GM23338 (cell line): ENCODE measurements around the gene GTF2F1. TPM values are rescaled to one million over a fixed set of nuclear protein-coding genes. Genes with fewer than 3 reads are reported as not detected.

Experiments used
- ATAC-seq: fragments of 200-7000 bp; cut with Tn5 transposase; 3 replicates; pipeline ENCODE4 v1.9.1; 2020
- DNase-seq: peaks from one replicate; pipeline ENCODE4 v3.0.0-alpha.2; 2015; ENCODE audit warnings: low spot score
- H2AFZ ChIP-seq: fragments of 200-600 bp; sonication (generic); 2 replicates; pipeline ENCODE4 v1.8.0; 2016; ENCODE audit warnings: antibody characterized with exemption, mild to moderate bottlenecking, moderate library complexity
- H3F3A ChIP-seq: fragments of 200-600 bp; sonication (generic); replicated peaks from 2 replicates; pipeline ENCODE4 v1.8.0; 2017; ENCODE audit warnings: antibody characterized with exemption, mixed run types, low read depth
- H3K27ac ChIP-seq: fragments of 200-600 bp; sonication (generic); 2 replicates; pipeline ENCODE4 v1.6.1; 2016; ENCODE audit warnings: low read depth
- H3K27me3 ChIP-seq: fragments of 200-600 bp; sonication (generic); 2 replicates; pipeline ENCODE4 v1.8.0; 2016; ENCODE audit warnings: mild to moderate bottlenecking, mixed run types, moderate library complexity; ENCODE audit not compliant: insufficient read depth
- H3K36me3 ChIP-seq: fragments of 200-600 bp; sonication (generic); 2 replicates; pipeline ENCODE4 v1.8.0; 2016; ENCODE audit warnings: mild to moderate bottlenecking; ENCODE audit not compliant: insufficient read depth
- H3K4me1 ChIP-seq: fragments of 200-600 bp; sonication (generic); 2 replicates; pipeline ENCODE4 v1.8.0; 2016; ENCODE audit warnings: mild to moderate bottlenecking, moderate library complexity; ENCODE audit not compliant: insufficient read depth
- H3K4me2 ChIP-seq: fragments of 200-600 bp; sonication (generic); 2 replicates; pipeline ENCODE4 v1.7.1; 2017; ENCODE audit warnings: mixed run types
- H3K4me3 ChIP-seq: fragments of 200-600 bp; sonication (generic); 2 replicates; pipeline ENCODE4 v1.6.1; 2016; ENCODE audit warnings: mixed run types
- H3K79me2 ChIP-seq: fragments of 200-600 bp; sonication (generic); replicated peaks from 2 replicates; pipeline ENCODE4 v1.8.0; 2017; ENCODE audit warnings: mild to moderate bottlenecking; ENCODE audit not compliant: insufficient read depth
- H3K9me2 ChIP-seq: fragments of 200-600 bp; sonication (generic); 2 replicates; pipeline ENCODE4 v1.8.0; 2017; ENCODE audit not compliant: insufficient read depth
- H4K20me1 ChIP-seq: fragments of 200-600 bp; sonication (generic); replicated peaks from 2 replicates; pipeline ENCODE4 v1.8.0; 2017; ENCODE audit warnings: mild to moderate bottlenecking; ENCODE audit not compliant: insufficient read depth
- H3K27ac Mint-ChIP-seq: 2 replicates; pipeline ENCODE4 v1.8.0; 2020; ENCODE audit warnings: inconsistent platforms, mild to moderate bottlenecking, moderate library complexity, mixed read lengths
- H3K27me3 Mint-ChIP-seq: 3 replicates; pipeline ENCODE4 v1.8.0; 2022; ENCODE audit warnings: low read depth, mild to moderate bottlenecking, moderate library complexity, mixed read lengths, inconsistent platforms; ENCODE audit not compliant: insufficient read depth, poor library complexity
- H3K36me3 Mint-ChIP-seq: 3 replicates; pipeline ENCODE4 v1.8.0; 2021; ENCODE audit warnings: low read depth, mild to moderate bottlenecking, inconsistent platforms, moderate library complexity, mixed read lengths
- H3K4me1 Mint-ChIP-seq: 3 replicates; pipeline ENCODE4 v1.8.0; 2020; ENCODE audit warnings: mild to moderate bottlenecking, inconsistent platforms, mixed read lengths
- H3K4me3 Mint-ChIP-seq: 3 replicates; pipeline ENCODE4 v1.8.0; 2021; ENCODE audit warnings: moderate library complexity, mild to moderate bottlenecking, inconsistent platforms, mixed read lengths
- H3K9me3 Mint-ChIP-seq: 3 replicates; pipeline ENCODE4 v1.8.0; 2020; ENCODE audit warnings: moderate library complexity, mild to moderate bottlenecking, inconsistent platforms, mixed read lengths
- EZH2 ChIP-seq: fragments of 200-600 bp; sonication (generic); IDR thresholded peaks from one replicate; pipeline ENCODE4 v1.8.0; 2017; ENCODE audit warnings: antibody characterized with exemption, mild to moderate bottlenecking, low read depth; ENCODE audit not compliant: unreplicated experiment
- JUNB ChIP-seq: IDR thresholded peaks from one replicate; pipeline ENCODE4 v1.6.1; 2016; ENCODE audit warnings: antibody characterized with exemption; ENCODE audit not compliant: unreplicated experiment
- NANOG ChIP-seq: IDR thresholded peaks from 2 replicates; pipeline ENCODE4 v1.6.1; 2016; ENCODE audit warnings: antibody characterized with exemption, borderline replicate concordance
- POLR2AphosphoS5 ChIP-seq: IDR thresholded peaks from 2 replicates; pipeline ENCODE4 v1.6.1; 2016; ENCODE audit warnings: antibody characterized with exemption, low read depth
- ZNF114 ChIP-seq: fragments of 250-450 bp; sonication (Bioruptor Pico); IDR thresholded peaks from 2 replicates; pipeline ENCODE4 v1.5.0; 2020; ENCODE audit warnings: mild to moderate bottlenecking, moderate library complexity
- ZNF331 ChIP-seq: fragments of 250-450 bp; sonication (Bioruptor Pico); IDR thresholded peaks from 2 replicates; pipeline ENCODE4 v1.5.0; 2020; ENCODE audit warnings: low read depth, mild to moderate bottlenecking, moderate library complexity
- polyA plus RNA-seq: library from polyadenylated mRNA; unstranded; fragments of >200 nt; fragmentation: Nextera tagmentation; extraction: Ambion mirVana; gene quantifications from 2 replicates; pipeline ENCODE4 v1.2.1, GENCODE V29; 2016
- total RNA-seq: library from RNA; depleted of rRNA; stranded (reverse); fragments of >200 nt; shearing (Covaris generic); gene quantifications from 2 replicates; pipeline ENCODE4 v1.2.3, GENCODE V29; 2014
- TF ChIP-seq, protein P1 (sequence below): IDR thresholded peaks from 2 replicates; pipeline ENCODE4 v1.6.1; 2016; ENCODE audit warnings: antibody characterized with exemption
- TF ChIP-seq, protein P2 (sequence below): IDR thresholded peaks from one replicate; pipeline ENCODE4 v1.6.1; 2018; ENCODE audit warnings: antibody characterized with exemption; ENCODE audit not compliant: unreplicated experiment
- TF ChIP-seq, protein P3 (sequence below), 2 experiments: fragments of 200-600 bp in 1 of 2; sonication (generic) in 1 of 2; conservative IDR thresholded peaks; 2 replicates each; pipeline versions ENCODE4 v1.5.1 to v1.6.1; 2016 to 2017; ENCODE audit warnings: antibody characterized with exemption in 2 of 2, low read depth in 2 of 2, mild to moderate bottlenecking in 2 of 2, moderate library complexity in 1 of 2

The GTF2F1 gene
- total and polyA plus RNA-seq, 2 experiments from 2014 or later: 62.1 to 65.5 TPM

DNA sequence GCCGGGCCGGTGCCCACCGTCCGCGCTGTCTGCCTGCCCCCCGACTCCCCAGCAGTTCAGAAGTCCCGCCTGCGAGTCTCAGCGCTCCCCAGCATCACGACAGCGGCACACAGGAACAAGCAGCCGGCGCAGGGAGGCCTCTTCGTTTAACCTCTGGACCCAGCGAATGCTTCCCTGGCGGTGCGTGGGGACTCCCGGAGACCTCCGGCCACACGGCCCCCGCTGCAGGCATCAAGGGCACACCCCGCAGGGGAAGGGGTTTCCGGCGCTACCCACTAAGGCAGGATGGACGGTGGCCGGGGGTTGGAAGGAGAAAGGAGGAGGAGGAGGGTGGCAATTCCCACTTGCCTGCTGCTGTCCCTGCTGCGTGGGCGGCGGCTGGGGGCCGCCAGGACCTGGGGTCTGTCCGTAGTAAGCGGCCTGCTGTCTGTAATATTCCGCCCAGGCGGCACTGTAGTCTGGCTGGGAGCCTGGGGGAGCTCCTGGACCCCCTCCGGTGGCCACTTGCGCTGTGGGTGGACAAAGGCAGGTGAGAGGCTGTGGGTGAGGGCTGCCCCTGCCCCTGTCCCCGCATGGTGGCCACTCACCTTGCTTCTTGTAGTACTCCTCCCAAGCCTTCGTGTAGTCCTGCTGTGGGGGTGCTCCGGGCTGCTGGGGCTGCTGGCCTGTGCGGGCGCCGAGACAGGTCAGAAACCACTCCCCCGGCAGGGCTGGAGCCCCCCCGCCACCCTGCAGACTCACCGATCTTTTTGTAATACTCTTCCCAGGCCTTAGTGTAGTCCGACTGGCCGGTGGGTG, 22.0 kb upstream of the GTF2F1 start (continued):
- TF ChIP-seq, protein P1, sequence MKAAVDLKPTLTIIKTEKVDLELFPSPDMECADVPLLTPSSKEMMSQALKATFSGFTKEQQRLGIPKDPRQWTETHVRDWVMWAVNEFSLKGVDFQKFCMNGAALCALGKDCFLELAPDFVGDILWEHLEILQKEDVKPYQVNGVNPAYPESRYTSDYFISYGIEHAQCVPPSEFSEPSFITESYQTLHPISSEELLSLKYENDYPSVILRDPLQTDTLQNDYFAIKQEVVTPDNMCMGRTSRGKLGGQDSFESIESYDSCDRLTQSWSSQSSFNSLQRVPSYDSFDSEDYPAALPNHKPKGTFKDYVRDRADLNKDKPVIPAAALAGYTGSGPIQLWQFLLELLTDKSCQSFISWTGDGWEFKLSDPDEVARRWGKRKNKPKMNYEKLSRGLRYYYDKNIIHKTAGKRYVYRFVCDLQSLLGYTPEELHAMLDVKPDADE: no peak
- TF ChIP-seq ZNF331 (no peak), POLR2AphosphoS5 (no peak), EZH2 (no peak), NANOG (no peak), ZNF114 (CRISPR knock-in tag) (no peak)
- TF ChIP-seq, protein P2, sequence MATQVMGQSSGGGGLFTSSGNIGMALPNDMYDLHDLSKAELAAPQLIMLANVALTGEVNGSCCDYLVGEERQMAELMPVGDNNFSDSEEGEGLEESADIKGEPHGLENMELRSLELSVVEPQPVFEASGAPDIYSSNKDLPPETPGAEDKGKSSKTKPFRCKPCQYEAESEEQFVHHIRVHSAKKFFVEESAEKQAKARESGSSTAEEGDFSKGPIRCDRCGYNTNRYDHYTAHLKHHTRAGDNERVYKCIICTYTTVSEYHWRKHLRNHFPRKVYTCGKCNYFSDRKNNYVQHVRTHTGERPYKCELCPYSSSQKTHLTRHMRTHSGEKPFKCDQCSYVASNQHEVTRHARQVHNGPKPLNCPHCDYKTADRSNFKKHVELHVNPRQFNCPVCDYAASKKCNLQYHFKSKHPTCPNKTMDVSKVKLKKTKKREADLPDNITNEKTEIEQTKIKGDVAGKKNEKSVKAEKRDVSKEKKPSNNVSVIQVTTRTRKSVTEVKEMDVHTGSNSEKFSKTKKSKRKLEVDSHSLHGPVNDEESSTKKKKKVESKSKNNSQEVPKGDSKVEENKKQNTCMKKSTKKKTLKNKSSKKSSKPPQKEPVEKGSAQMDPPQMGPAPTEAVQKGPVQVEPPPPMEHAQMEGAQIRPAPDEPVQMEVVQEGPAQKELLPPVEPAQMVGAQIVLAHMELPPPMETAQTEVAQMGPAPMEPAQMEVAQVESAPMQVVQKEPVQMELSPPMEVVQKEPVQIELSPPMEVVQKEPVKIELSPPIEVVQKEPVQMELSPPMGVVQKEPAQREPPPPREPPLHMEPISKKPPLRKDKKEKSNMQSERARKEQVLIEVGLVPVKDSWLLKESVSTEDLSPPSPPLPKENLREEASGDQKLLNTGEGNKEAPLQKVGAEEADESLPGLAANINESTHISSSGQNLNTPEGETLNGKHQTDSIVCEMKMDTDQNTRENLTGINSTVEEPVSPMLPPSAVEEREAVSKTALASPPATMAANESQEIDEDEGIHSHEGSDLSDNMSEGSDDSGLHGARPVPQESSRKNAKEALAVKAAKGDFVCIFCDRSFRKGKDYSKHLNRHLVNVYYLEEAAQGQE: no peak

DNA sequence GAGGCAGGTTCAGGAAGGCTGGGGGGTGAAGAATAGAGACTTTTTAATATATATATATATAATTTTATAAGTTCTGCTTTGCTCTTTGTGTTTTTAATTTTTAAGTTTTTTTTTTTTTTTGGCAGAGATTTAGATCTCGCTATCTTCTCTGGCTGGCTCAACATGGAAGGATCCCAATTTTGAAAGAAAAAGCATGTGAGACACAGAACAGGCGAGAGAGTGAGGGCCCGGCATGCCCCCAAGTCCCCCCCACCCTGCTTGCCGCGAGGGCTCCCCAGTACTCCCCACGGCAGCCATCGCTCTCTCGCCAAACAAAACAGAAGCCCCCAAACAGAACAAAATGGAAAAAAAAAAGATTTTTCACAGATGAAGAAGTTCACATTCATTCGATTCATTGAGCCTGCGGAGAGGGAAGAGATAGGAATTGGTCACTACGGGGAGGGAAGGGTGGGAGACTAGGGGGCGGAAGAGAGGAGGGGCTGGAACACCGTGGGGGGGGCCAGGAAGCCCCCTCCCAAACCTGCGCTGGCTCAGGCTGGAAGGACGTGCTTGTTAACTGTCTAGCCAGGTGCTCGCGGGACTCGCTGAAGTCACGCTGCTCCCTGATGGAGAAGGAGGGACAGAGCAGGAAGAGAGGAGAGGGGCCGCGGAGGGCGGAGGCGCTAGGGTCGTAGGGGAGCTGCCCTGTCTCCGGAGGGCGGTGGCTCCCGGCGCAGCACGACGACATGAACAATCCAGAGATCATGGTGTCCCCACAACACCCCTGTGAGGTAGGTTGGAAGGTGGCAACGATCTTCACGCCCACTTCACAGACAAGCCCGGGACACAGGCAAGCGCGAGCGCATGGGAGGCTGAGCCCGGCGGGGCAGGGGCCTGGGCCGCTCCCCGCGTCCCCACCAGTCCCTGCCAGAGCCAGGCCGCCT, 21.0 kb upstream of the GTF2F1 start:
- peaks cover 10% of the 10 kb centered on the region for H3K27me3 Mint-ChIP-seq
- H3K27ac Mint-ChIP-seq: no peak overlapping the region; the same call in 1 of the 2 replicates
- DNase-seq: peak; percentile 73

More for the DNA sequence above, 21.0 kb upstream of the GTF2F1 start:
- Mint-ChIP-seq H3K4me3 (no peak overlapping the region), H3K4me1 (peaks cover 21% of the 10 kb centered on the region), H3K9me3 (no peaks in the 10 kb centered on the region; the same call in 2 of the 3 replicates), H3K36me3 (peaks cover 59% of the 10 kb centered on the region)
- peaks cover 16% of the 10 kb centered on the region; the same call in 1 of the 2 replicates for H3K36me3 ChIP-seq
- H3K27ac ChIP-seq: peak overlapping the region; percentile 94
- H3K79me2 ChIP-seq: peaks cover 9% of the 10 kb centered on the region; the same call in 1 of the 2 replicates
- peaks cover 24% of the 10 kb centered on the region for H3F3A ChIP-seq
- peaks cover 9% of the 10 kb centered on the region; the same call in 1 of the 2 replicates for H4K20me1 ChIP-seq
- peak; percentile 28 for ATAC-seq
- peaks cover 10% of the 10 kb centered on the region for H3K4me1 ChIP-seq
- no peak overlapping the region for H2AFZ ChIP-seq
- TF ChIP-seq JUNB: no peak
- TF ChIP-seq, protein P3, sequence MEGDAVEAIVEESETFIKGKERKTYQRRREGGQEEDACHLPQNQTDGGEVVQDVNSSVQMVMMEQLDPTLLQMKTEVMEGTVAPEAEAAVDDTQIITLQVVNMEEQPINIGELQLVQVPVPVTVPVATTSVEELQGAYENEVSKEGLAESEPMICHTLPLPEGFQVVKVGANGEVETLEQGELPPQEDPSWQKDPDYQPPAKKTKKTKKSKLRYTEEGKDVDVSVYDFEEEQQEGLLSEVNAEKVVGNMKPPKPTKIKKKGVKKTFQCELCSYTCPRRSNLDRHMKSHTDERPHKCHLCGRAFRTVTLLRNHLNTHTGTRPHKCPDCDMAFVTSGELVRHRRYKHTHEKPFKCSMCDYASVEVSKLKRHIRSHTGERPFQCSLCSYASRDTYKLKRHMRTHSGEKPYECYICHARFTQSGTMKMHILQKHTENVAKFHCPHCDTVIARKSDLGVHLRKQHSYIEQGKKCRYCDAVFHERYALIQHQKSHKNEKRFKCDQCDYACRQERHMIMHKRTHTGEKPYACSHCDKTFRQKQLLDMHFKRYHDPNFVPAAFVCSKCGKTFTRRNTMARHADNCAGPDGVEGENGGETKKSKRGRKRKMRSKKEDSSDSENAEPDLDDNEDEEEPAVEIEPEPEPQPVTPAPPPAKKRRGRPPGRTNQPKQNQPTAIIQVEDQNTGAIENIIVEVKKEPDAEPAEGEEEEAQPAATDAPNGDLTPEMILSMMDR (conservative IDR thresholded peaks at IDR 0.05; ENCODE audit: low read depth in 2 of 2): peak in 1 of 2 experiments; percentile 33; a peak in 1 of 4 replicates
- no peaks in the 10 kb centered on the region for H3K27me3 ChIP-seq
- H3K4me2 ChIP-seq: no peak overlapping the region
- H3K4me3 ChIP-seq: no peak overlapping the region
- H3K9me2 ChIP-seq: no peaks in the 10 kb centered on the region
